PC-3 (cell line): ENCODE data around the gene CDC45. TPM values are rescaled to one million over a fixed set of nuclear protein-coding genes. Genes with fewer than 3 reads are reported as not detected.
"Not testable (repeated sequence)": the region's sequence is repeated elsewhere in the genome, so short reads cannot be mapped to it uniquely, and the experiment has no call there.

Experiments used
- ATAC-seq: fragments of 200-7000 bp; cut with Tn5 transposase; 2 replicates; pipeline ENCODE4 v1.9.1; 2020; ENCODE audit warnings: mild to moderate bottlenecking, moderate library complexity
- BruUV-seq: library from RNA; stranded (reverse); fragments of 400-500 nt; replicated peaks from 2 replicates; lab custom pipeline; 2021; lab: Mats Ljungman, UMichigan
- CTCF ChIA-PET: fragments of 300-600 bp; sonication (Branson Sonifier 250); formaldehyde crosslinking; loops from one replicate; lab custom pipeline; 2022; ENCODE audit warnings: antibody characterized with exemption; lab: Charles Lee
- POLR2A ChIA-PET: fragments of 300-600 bp; sonication (Branson Sonifier 250); formaldehyde crosslinking; loops from one replicate; lab custom pipeline; 2022; ENCODE audit warnings: antibody characterized with exemption; ENCODE audit not compliant: unreplicated experiment; lab: Charles Lee
- DNase-seq: peaks from one replicate; pipeline ENCODE4 v3.0.0-alpha.2; 2015
- H2AFZ ChIP-seq: fragments of 300-600 bp; sonication (generic); 2 replicates; pipeline ENCODE4 v1.6.0; 2016; ENCODE audit warnings: antibody characterized with exemption, low read length
- H3F3A ChIP-seq: fragments of 300-600 bp; sonication (generic); one replicate; pipeline ENCODE4 v1.6.0; 2017; ENCODE audit warnings: antibody characterized with exemption, low read length, control low read depth, mild to moderate bottlenecking; ENCODE audit not compliant: unreplicated experiment
- H3K27ac ChIP-seq: fragments of 300-600 bp; sonication (generic); 2 replicates; pipeline ENCODE4 v1.5.1; 2016; ENCODE audit warnings: mild to moderate bottlenecking, low read length
- H3K27me3 ChIP-seq: fragments of 300-600 bp; sonication (generic); 2 replicates; pipeline ENCODE4 v1.6.1; 2016; ENCODE audit warnings: low read length, mixed read lengths
- H3K36me3 ChIP-seq: fragments of 300-600 bp; sonication (generic); 2 replicates; pipeline ENCODE4 v1.6.1; 2016; ENCODE audit warnings: low read depth, mixed run types, low read length, mixed read lengths
- H3K4me1 ChIP-seq: fragments of 300-600 bp; sonication (generic); 2 replicates; pipeline ENCODE4 v1.5.1; 2016; ENCODE audit warnings: low read length; ENCODE audit not compliant: insufficient read depth
- H3K4me2 ChIP-seq: fragments of 300-600 bp; sonication (generic); 2 replicates; pipeline ENCODE4 v1.6.0; 2016; ENCODE audit warnings: low read length
- H3K4me3 ChIP-seq: fragments of 300-600 bp; sonication (generic); 2 replicates; pipeline ENCODE4 v1.5.1; 2016; ENCODE audit warnings: mild to moderate bottlenecking, low read length, mixed read lengths
- H3K79me2 ChIP-seq: fragments of 300-600 bp; sonication (generic); 2 replicates; pipeline ENCODE4 v1.6.1; 2017; ENCODE audit warnings: low read length, mixed read lengths
- H3K9ac ChIP-seq: fragments of 300-600 bp; sonication (generic); 2 replicates; pipeline ENCODE4 v1.6.0; 2016; ENCODE audit warnings: mild to moderate bottlenecking, low read length
- H3K9me2 ChIP-seq: fragments of 300-600 bp; sonication (generic); replicated peaks from 2 replicates; pipeline ENCODE4 v1.6.1; 2016; ENCODE audit warnings: mixed run types, low read length, mixed read lengths
- H3K9me3 ChIP-seq: fragments of 300-600 bp; sonication (generic); 2 replicates; pipeline ENCODE4 v1.6.1; 2016; ENCODE audit warnings: low read length, mixed read lengths
- H4K20me1 ChIP-seq: fragments of 300-600 bp; sonication (generic); 2 replicates; pipeline ENCODE4 v1.6.1; 2016; ENCODE audit warnings: low read length, mixed read lengths
- CTCF ChIP-seq: fragments of 300-600 bp; sonication (generic); conservative IDR thresholded peaks from 2 replicates; pipeline ENCODE4 v1.5.1; 2017; ENCODE audit warnings: antibody characterized with exemption, low read depth, mild to moderate bottlenecking, low read length
- EZH2 ChIP-seq: fragments of 300-600 bp; sonication (generic); IDR thresholded peaks from one replicate; pipeline ENCODE4 v1.6.1; 2017; ENCODE audit warnings: antibody characterized with exemption, mild to moderate bottlenecking, low read length; ENCODE audit not compliant: unreplicated experiment
- EZH2phosphoT487 ChIP-seq: fragments of 300-600 bp; sonication (generic); IDR thresholded peaks from 2 replicates; pipeline ENCODE4 v1.6.1; 2018; ENCODE audit warnings: mild to moderate bottlenecking, antibody characterized with exemption, low read length, borderline replicate concordance
- intact Hi-C: fragments of 100-400 bp; cut with micrococcal nuclease; formaldehyde crosslinking; loops from 2 replicates; pipeline ENCODE4 v1.9.0; 2023
- total RNA-seq: library from RNA; depleted of rRNA; stranded (reverse); fragments of >200 nt; gene quantifications from 2 replicates; pipeline ENCODE4 v1.2.3, GENCODE V29; 2014

The CDC45 gene
- total RNA-seq, 1 experiment from 2014 or later = 70.9 TPM

- H3K4me3 ChIP-seq = no peak overlapping the region; the same call in 1 of the 2 replicates
- no peaks in the 10 kb centered on the region for H3K79me2 ChIP-seq
- ATAC-seq (peak; percentile 92), DNase-seq (peak; percentile 69)
- H3K36me3 ChIP-seq = no peaks in the 10 kb centered on the region
- H3K4me2 ChIP-seq = peak overlapping the region; percentile 66
- no peaks in the 10 kb centered on the region for H3K9me2 ChIP-seq
- no TSS peak for BruUV-seq
- intact Hi-C loops = no loop called here
- no peaks in the 10 kb centered on the region for H3K27me3 ChIP-seq
- no peaks in the 10 kb centered on the region for H4K20me1 ChIP-seq
- peak overlapping the region; percentile 29; the same call in 1 of the 2 replicates for H3K9ac ChIP-seq
- peak overlapping the region; percentile 37 for H3K27ac ChIP-seq
- peak overlapping the region; percentile 75 for H2AFZ ChIP-seq
- no peaks in the 10 kb centered on the region for H3F3A ChIP-seq
- ChIA-PET CTCF (interaction anchor here (0.7 kb wide), 1 partner anchor 102 kb away, joined by 3 read pairs; no protein-coding TSS in a partner anchor), POLR2A (no interaction called here)
- TF ChIP-seq EZH2 (no peak), EZH2phosphoT487 (no peak), CTCF (no peak)
- H3K4me1 ChIP-seq = peaks cover 11% of the 10 kb centered on the region
- no peaks in the 10 kb centered on the region for H3K9me3 ChIP-seq
Measured at GRCh38 chr22:19527861-19528417, 48.2 kb downstream of the CDC45 start.

- DNase-seq = no peak
- TF ChIP-seq CTCF (no peak), EZH2phosphoT487 (no peak), EZH2 (no peak)
- no peak for ATAC-seq
- no peak overlapping the region for H3K4me3 ChIP-seq
- peaks cover 11% of the 10 kb centered on the region for H3K4me1 ChIP-seq
- H3K27ac ChIP-seq = no peak overlapping the region
- no peaks in the 10 kb centered on the region for H3K36me3 ChIP-seq
- H3K9ac ChIP-seq = no peak overlapping the region
- H2AFZ ChIP-seq = no peak overlapping the region
- intact Hi-C loops = no loop called here
- H3K4me2 ChIP-seq = no peak overlapping the region
- CTCF ChIA-PET = interaction anchor here (0.7 kb wide), 1 partner anchor 226 kb away, joined by 3 read pairs; no protein-coding TSS in a partner anchor
- H3K27me3 ChIP-seq = no peaks in the 10 kb centered on the region
- H3K9me3 ChIP-seq = no peaks in the 10 kb centered on the region
- H3F3A ChIP-seq = no peaks in the 10 kb centered on the region
- POLR2A ChIA-PET = no interaction called here
- no peaks in the 10 kb centered on the region for H3K79me2 ChIP-seq
- no TSS peak for BruUV-seq
- H3K9me2 ChIP-seq = no peaks in the 10 kb centered on the region
- no peaks in the 10 kb centered on the region for H4K20me1 ChIP-seq
Measured at GRCh38 chr22:19529811-19530210, 50.1 kb downstream of the CDC45 start.

- H3K9me2 ChIP-seq = no peaks in the 10 kb centered on the region
- TF ChIP-seq CTCF = no peak
- TF ChIP-seq EZH2phosphoT487 = no peak
- no peak for TF ChIP-seq EZH2
- no peaks in the 10 kb centered on the region for H3K9me3 ChIP-seq
- CTCF ChIA-PET = no interaction called here
- intact Hi-C loops = no loop called here
- BruUV-seq = no TSS peak
- H3K79me2 ChIP-seq = no peaks in the 10 kb centered on the region
- H3K4me2 ChIP-seq = no peak overlapping the region
- H3K27me3 ChIP-seq = no peaks in the 10 kb centered on the region
- DNase-seq (no peak), ATAC-seq (no peak)
- no peaks in the 10 kb centered on the region for H4K20me1 ChIP-seq
- H3K4me1 ChIP-seq = peaks cover 11% of the 10 kb centered on the region
- no peaks in the 10 kb centered on the region for H3F3A ChIP-seq
- no peaks in the 10 kb centered on the region for H3K36me3 ChIP-seq
- POLR2A ChIA-PET = no interaction called here
- H3K27ac ChIP-seq = no peak overlapping the region
- H2AFZ ChIP-seq = no peak overlapping the region
- no peak overlapping the region for H3K4me3 ChIP-seq
- H3K9ac ChIP-seq = no peak overlapping the region
Measured at GRCh38 chr22:19530751-19531150, 51.0 kb downstream of the CDC45 start.

- H3K9me3 ChIP-seq, H4K20me1 ChIP-seq, H3K79me2 ChIP-seq, H3K4me2 ChIP-seq, H3K27me3 ChIP-seq, H2AFZ ChIP-seq, intact Hi-C loops, CTCF ChIA-PET, DNase-seq, H3K9ac ChIP-seq, BruUV-seq, H3K27ac ChIP-seq, H3K4me3 ChIP-seq, ATAC-seq, H3F3A ChIP-seq, H3K9me2 ChIP-seq, H3K36me3 ChIP-seq, POLR2A ChIA-PET: not testable (repeated sequence)
- H3K4me1 ChIP-seq = peaks cover 11% of the 10 kb centered on the region
Measured at GRCh38 chr22:19531327-19531726, 51.6 kb downstream of the CDC45 start.
